Uterus (tissue), 4 donors: Measurements from ENCODE around the gene GSTA4. TPM values are rescaled to one million over a fixed set of nuclear protein-coding genes. Genes with fewer than 3 reads are reported as not detected.

Experiments
- DNase-seq, 2 donors: peaks; one replicate each; pipeline ENCODE4 v3.0.0-alpha.2; 2019 to 2020
- H3K27ac ChIP-seq, 2 donors: fragments of 200-600 bp; sonication (generic); 1 replicate in 1 of 2; 2 replicates in 1 of 2; pipeline ENCODE4 v1.5.1; 2016 to 2018
- H3K27me3 ChIP-seq, 2 donors: fragments of 200-600 bp; sonication (generic); one replicate each; pipeline ENCODE4 v1.5.1; 2018 to 2019; ENCODE audit warnings: control low read depth in 1 of 2
- H3K36me3 ChIP-seq, 2 donors: fragments of 200-600 bp; sonication (generic); one replicate each; pipeline ENCODE4 v1.5.1; 2019; ENCODE audit warnings: control low read depth in 1 of 2
- H3K4me1 ChIP-seq, 2 donors: fragments of 200-600 bp; sonication (generic); one replicate each; pipeline ENCODE4 v1.5.1; 2018 to 2019; ENCODE audit warnings: control low read depth in 1 of 2
- H3K4me3 ChIP-seq, 2 donors: fragments of 200-600 bp; sonication (generic); 1 replicate in 1 of 2; 2 replicates in 1 of 2; pipeline ENCODE4 v1.5.1; 2018 to 2019; ENCODE audit warnings: mild to moderate bottlenecking in 1 of 2
- H3K9me3 ChIP-seq, 2 donors: fragments of 200-600 bp; sonication (generic); one replicate each; pipeline ENCODE4 v1.5.1; 2019; ENCODE audit warnings: control low read depth in 1 of 2
- POLR2A ChIP-seq, 2 donors: fragments of 450-650 bp; IDR thresholded peaks; one replicate each; pipeline ENCODE4 v1.6.1; 2016; ENCODE audit warnings: antibody characterized with exemption in 2 of 2, mild to moderate bottlenecking in 1 of 2, moderate library complexity in 1 of 2
- intact Hi-C: fragments of 100-400 bp; cut with DNase I; formaldehyde crosslinking; loops from one replicate; pipeline ENCODE4 v1.15.1; 2023; ENCODE audit warnings: low total_unique reads
- total RNA-seq, 4 donors: library from RNA; depleted of rRNA in 3 of 4; stranded (reverse); fragments of >200 nt in 3 of 4; gene quantifications; one replicate each; pipeline versions ENCODE4 v1.1.0 to v1.2.4, GENCODE V29; 2014 to 2023
- TF ChIP-seq, protein P1 (sequence below), 4 experiments: fragments of 200-600 bp in 2 of 4; fragments of 450-650 bp in 2 of 4; sonication (generic) in 2 of 4; IDR thresholded peaks; one replicate each; pipeline ENCODE4 v1.5.1; 2016 to 2019; ENCODE audit warnings: antibody characterized with exemption in 4 of 4, mild to moderate bottlenecking in 2 of 4, moderate library complexity in 1 of 4
- donor health status: DM: yes; HTN: yes; CAD: no.

Gene GSTA4
- total RNA-seq, 4 donors from 2014 or later = 7.7 to 59.2 (median 23.0) TPM

DNA sequence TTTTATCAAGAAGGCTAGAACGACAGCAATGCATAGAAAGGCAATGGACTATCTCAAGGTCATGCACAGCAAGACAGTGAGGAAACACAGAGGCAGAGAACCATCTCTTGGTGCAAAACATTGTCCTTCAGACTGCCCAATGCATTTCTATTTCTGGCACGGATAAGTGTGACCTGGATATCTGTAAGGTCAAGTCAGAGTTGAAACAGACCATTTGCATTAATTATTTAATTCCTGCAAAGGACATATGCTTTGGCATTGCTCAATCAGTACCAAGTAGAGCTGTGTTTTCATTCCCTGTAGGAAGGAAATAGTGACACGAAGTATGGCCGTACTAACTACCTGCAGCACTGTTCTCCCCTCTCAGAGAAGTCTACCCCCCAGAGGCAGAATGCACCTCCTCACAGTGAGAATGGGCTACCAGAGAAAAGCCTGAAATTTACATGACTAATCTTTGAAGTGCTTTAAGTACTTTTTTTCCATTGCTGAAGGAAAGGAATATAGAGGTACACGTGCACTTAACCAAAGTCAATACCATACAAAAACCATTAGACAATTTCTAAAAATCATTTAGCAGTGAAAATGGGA, 32.1 kb upstream of the GSTA4 start:
- Histone ChIP-seq H3K4me1 (no peaks in the 10 kb centered on the region), H3K4me3 (no peak overlapping the region), H3K27me3 (no peaks in the 10 kb centered on the region), H3K36me3 (no peaks in the 10 kb centered on the region), H3K9me3 (no peaks in the 10 kb centered on the region), H3K27ac (no peak overlapping the region)
- intact Hi-C loops = no loop called here
- no peak for DNase-seq
- TF ChIP-seq, protein P1, sequence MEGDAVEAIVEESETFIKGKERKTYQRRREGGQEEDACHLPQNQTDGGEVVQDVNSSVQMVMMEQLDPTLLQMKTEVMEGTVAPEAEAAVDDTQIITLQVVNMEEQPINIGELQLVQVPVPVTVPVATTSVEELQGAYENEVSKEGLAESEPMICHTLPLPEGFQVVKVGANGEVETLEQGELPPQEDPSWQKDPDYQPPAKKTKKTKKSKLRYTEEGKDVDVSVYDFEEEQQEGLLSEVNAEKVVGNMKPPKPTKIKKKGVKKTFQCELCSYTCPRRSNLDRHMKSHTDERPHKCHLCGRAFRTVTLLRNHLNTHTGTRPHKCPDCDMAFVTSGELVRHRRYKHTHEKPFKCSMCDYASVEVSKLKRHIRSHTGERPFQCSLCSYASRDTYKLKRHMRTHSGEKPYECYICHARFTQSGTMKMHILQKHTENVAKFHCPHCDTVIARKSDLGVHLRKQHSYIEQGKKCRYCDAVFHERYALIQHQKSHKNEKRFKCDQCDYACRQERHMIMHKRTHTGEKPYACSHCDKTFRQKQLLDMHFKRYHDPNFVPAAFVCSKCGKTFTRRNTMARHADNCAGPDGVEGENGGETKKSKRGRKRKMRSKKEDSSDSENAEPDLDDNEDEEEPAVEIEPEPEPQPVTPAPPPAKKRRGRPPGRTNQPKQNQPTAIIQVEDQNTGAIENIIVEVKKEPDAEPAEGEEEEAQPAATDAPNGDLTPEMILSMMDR (IDR thresholded peaks at IDR 0.05) = no peak
- no peak for TF ChIP-seq POLR2A (IDR thresholded peaks at IDR 0.05)

DNA sequence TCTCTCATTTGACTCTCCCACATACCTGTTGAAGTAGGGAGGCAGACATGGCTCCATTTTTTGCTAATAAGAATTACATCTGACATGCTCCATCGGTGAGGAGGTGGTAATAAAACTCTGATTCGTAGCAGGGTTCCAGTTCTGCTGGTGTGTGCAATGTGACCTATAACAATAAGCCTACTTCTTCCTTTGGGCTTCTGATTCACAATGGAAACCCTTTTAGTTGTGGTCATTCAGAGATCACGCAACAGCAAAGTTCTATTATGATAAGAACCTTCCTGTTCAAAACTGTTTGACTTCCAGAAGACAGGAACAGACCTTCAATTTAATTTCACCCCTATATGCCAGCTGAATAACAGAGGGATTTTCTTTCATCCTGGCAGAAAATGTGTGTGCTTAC, 31.4 kb upstream of the GSTA4 start:
- TF ChIP-seq, protein P1 (IDR thresholded peaks at IDR 0.05) = no peak
- TF ChIP-seq POLR2A (IDR thresholded peaks at IDR 0.05) = no peak
- Histone ChIP-seq H3K27me3 (no peaks in the 10 kb centered on the region), H3K4me1 (no peaks in the 10 kb centered on the region), H3K36me3 (no peaks in the 10 kb centered on the region), H3K27ac (no peak overlapping the region), H3K9me3 (no peaks in the 10 kb centered on the region), H3K4me3 (no peak overlapping the region)
- intact Hi-C loops = no loop called here
- no peak for DNase-seq

DNA sequence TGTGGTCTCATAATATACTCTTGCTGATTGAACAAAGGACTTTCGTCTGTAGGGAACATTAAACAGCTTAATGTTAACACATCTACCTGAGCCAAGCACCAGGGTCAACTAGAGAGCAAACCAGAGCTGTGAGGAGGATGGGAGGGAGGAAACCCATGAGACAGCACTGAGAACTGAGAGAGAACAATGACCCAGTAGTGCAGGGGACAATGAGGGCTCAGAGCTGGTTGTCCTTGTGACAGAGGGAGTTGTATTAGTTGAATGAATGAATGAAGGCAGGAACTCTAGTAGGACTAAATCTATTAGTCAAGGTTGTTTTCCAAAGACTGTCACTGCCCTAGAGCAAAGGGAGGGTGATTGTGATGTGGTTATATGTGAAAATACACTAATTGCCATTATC, 28.2 kb upstream of the GSTA4 start:
- no peak for DNase-seq
- no peak overlapping the region for H3K27ac ChIP-seq
- no peaks in the 10 kb centered on the region for H3K36me3 ChIP-seq
- H3K4me3 ChIP-seq = no peak overlapping the region
- no peaks in the 10 kb centered on the region for H3K27me3 ChIP-seq
- no peaks in the 10 kb centered on the region for H3K4me1 ChIP-seq
- intact Hi-C loops = no loop called here
- H3K9me3 ChIP-seq = no peaks in the 10 kb centered on the region
- TF ChIP-seq, protein P1 (IDR thresholded peaks at IDR 0.05) = no peak
- no peak for TF ChIP-seq POLR2A (IDR thresholded peaks at IDR 0.05)

DNA sequence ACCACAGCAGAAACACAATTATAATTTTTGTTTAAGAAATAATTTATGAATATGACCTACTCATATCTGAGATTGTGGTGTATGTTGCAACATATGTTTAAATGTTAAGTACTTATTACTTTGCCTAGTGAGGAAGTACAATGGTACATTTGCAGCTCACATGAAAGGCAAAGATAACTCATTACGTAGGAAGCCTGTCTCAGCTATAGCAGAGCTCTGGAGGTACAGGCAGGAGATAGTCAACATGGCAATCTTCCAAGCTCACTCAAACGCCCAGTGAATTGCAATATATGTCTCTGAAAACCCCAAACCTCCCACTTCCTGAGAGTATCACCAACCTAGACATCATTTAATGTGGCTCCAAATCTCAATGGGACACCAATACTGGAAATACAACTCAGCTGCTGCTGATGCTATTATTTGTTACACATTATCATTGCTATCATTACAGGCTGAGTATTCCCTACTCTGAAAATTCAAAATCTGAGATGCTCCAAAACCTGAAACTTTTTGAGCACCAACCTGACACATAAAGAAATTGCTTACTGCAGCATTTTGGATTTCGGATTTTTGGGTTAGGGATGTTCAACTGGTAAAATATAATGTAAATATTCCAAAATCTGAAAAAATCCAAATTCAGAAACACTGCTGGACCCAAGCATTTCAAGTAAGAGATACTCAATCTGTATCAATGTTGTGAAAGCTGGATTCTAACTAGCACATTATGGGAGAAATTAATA, 25.1 kb upstream of the GSTA4 start:
- H3K9me3 ChIP-seq = no peaks in the 10 kb centered on the region

DNA sequence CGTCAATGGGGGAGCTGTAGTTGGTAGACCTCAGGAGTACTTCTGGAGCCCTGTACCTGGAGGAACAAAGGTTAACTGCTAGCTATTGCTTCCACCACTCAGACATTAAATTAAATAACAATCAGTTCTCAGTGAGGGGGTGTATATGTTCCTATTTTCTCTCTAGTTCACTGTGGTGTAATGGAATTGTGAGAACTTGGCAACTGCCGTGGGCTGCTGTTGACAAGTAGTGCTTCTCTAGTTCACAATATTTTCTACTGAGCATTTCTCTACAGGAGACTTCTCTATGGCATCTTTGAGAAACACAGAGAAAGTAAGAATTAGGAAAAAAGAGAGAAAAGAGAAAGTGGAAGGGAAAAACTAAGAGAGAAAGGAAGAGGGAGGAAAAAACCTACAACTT, 23.4 kb upstream of the GSTA4 start:
- Histone ChIP-seq H3K27me3 (no peaks in the 10 kb centered on the region), H3K27ac (no peak overlapping the region), H3K4me3 (no peak overlapping the region), H3K36me3 (no peaks in the 10 kb centered on the region), H3K9me3 (no peaks in the 10 kb centered on the region), H3K4me1 (no peaks in the 10 kb centered on the region)
- TF ChIP-seq, protein P1 (IDR thresholded peaks at IDR 0.05) = no peak
- no peak for TF ChIP-seq POLR2A (IDR thresholded peaks at IDR 0.05)
- no peak for DNase-seq
- intact Hi-C loops = no loop called here

More for the DNA sequence above, 25.1 kb upstream of the GSTA4 start:
- intact Hi-C loops = no loop called here
- no peak overlapping the region for H3K4me3 ChIP-seq
- no peak overlapping the region for H3K27ac ChIP-seq
- no peak for DNase-seq
- no peaks in the 10 kb centered on the region for H3K36me3 ChIP-seq
- TF ChIP-seq, protein P1 (IDR thresholded peaks at IDR 0.05) = no peak
- no peak for TF ChIP-seq POLR2A (IDR thresholded peaks at IDR 0.05)
- H3K27me3 ChIP-seq = no peaks in the 10 kb centered on the region
- H3K4me1 ChIP-seq = no peaks in the 10 kb centered on the region
